Nucleus accumbens (tissue), 56 donors: Measurements from ENCODE around the gene WHRN.

Experiments used
- DNase-seq, 56 donors: peaks; one replicate each; lab custom pipeline; 2025; lab: John Stamatoyannopoulos, UW

WHRN gene

DNA sequence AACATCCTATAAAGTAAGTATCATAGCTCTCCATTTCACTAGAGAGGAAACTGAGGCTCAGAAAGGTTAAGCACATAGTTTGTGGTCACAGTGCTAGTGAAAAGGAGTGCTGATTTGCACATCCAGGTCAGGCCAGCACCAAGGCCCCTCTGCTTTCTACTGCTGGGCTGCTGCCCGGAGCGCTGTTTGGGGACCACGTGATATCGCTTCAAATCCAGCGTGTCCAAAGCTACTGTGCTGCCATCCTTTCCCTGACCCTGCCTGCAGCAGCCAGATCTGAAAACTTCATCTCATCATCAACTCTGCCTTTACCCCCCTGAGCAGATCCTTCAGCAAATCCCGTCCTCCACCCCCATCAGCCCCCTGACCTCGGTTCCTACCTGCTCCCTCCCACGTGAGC is 76.8 kb downstream of the WHRN start:
- DNase-seq = peak in 6 of 56 donors; percentile 8 to 53 (median 20)

DNA sequence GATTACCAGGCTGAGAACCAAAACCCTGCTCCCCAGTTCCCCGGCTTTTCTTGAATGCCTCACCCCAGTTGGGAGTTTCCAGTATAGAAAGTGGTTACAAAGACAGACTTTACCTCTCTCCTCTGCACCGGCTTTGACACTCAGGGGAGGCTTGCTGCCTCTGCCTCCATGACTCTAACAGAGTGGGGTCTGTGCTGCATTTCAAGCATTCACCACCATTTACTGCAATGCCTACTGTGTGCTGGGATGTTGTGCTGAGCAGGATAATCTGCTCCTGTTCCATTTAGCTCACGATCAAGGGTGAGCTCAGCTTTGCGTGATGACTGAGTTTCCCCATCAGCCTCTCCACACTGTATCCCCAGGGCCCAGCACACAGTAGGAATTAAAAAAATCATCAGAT is 77.6 kb downstream of the WHRN start:
- no peak for DNase-seq

DNA sequence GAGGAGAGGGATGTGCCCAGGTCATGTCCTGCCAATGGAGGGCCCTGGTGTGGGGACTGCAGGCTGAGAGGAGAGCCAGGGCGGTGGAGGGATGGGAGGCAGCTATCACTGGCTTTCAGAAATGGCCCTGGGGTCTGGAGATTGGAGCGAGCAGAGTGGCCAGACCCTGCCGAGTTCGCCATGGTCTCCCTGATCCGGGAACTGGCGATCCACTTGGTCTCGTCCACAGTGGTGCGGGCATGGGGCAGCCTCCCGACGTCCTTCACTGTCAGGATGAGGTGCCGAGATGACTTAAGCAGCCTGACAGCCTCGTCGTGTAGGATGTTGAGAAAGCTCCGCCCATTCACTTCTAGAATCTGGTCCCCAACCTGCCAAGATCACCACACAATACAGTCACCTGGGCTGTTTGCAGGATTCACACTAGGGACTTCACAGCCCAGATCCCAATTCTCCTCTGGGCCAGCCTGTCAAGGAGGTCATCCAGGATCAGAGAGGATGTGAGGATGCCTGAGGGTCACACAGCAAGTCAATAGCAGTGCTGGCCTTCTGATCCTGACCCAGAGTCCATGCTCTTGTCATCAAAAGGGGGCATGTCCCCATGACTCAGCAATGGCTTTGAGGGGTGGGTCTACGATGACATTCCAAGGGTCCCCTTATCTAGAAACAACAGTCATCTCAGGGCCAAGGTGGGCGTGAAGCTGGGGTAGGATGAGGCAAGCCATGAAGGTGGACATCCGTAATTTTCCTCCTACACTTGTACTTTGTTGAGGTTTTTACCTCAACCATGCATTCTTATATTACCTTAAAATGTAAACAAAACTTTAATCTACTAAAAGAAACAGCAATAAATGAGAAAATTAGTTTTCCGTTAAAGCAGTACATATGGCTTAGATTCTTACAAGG is 79.0 kb downstream of the WHRN start:
- no peak for DNase-seq

DNA sequence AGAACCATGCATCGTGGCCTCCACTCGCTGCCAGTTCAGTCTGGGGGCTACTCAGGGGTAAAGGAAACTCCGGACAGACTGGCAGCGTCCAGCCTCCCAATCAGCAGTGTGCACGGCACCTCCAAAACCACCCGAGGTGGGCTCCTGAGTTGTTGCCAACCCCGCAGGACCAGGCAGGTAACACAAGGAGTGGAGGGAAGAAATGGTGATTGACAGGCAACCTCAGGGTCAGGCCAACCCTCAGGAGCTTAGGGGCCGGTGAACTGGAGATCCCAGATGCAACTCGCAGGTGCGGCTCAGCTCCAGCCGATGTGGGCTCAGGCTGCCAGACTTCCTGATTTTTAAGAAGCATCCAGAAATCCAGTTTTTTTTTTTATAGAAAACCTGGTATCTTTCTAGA is 80.1 kb downstream of the WHRN start:
- no peak for DNase-seq

DNA sequence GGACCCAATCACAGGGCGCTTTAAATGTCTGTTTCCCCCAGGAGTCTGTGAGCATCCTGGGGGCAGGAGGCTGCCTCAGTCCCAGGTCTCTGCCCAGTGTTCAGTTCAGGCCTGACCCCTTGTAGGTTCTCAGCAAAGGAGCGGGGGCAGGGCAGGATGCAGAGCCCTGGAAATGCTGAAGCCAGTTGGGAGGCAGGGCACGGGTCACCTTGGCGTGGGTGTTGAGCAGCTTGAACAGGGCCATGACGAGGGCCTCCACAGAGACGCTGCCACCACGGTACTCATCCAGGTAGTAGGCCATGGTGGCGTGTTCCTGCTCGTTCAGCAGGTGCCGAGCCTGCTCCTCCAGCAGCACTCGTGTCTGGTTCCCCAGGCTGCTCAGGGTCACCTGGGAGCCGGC is 81.1 kb downstream of the WHRN start:
- DNase-seq = no peak

DNA sequence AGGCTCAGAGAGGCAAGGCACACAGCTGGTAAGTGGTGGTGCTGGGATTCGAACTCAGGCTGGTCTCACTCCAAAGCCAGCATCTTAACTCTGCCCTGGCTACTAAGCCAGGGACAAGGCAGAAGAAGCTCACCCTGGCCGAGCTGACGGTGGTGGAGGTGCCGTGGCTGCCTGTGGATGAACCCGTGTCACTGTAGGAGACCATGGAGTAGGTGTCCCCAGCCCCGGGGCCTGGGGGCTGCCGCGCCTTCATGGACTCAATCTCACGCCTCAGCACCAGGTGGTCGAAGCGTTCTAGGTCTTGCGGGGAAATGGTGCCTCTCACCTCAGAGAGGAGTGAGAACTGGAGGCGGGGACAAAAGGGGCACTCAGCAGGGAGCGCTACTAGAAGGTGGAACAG is 82.1 kb downstream of the WHRN start:
- no peak for DNase-seq

DNA sequence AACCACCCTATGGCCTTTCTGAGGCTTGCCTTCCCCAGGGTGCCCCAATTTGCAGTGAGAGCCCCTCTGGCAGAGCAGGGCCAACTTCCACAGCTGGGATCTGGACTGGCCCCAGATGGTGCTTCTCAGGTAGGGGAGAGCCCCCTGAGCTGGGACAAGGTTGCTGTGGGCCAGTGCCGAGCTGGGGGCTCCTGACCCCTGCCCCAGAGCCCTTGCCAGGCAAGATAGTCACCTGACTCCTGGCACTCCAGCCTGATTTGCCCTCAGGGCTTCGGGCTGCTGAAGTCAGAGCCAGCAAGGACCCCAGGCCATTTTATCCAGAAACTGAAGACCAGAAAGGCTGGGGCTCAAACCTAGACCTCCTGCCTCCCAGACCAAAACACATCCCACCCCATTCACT is 84.1 kb downstream of the WHRN start:
- DNase-seq = no peak

DNA sequence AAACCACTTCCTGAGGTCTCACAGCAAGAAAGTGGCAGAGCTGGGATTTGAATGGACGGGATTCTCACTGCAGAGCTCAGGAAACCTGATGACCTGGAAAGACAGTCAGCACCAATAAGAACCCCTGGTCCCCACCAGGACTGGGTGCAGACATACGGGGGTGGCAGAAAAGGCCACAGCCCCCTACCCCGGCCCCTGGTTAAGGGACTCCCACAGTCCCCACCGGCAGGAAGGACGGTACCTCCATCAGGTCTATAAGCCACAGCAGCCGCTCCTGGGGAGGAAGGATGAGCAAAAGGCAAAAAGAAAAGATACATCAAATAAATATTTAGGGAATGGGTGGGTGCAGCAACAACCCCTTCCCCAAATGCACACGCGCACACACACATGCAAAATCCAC is 85.5 kb downstream of the WHRN start:
- no peak for DNase-seq

DNA sequence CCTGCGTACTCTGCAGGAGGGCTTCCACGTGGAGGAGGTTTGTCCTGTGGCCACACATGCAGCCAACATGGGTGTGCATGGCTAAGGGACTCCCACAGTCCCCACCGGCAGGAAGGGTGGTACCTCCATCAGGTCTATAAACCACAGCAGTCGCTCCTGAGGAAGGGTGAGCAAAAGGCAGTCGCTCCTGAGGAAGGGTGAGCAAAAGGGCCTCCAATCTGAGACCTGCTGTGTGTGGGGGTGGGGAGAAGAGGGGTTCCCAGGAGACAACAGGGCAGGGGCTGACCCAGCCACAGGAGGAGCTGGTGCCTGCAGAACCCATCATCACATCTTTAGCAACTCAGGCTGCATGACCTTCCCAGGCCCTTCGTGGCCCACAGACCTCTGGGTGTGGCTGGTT is 87.2 kb downstream of the WHRN start:
- no peak for DNase-seq

DNA sequence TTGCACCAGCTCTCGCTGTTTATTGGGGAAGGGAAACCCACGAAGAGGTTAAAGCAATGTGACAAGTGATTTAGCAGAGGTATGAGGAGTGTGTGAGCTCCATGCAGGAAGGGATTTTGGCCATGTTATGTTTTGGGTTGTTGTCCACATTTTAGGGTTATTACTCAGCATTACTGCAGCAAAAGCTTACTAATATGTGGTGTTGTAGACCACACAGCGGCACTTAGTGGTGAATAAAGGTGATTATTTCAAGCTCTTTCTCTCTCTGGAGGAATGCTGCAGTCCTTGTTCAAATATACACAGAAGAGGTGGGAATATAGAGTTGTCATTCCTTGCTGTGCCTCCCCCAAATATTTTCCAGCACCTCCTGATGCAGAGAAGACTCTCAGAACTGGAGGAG is 87.8 kb downstream of the WHRN start:
- DNase-seq = no peak

DNA sequence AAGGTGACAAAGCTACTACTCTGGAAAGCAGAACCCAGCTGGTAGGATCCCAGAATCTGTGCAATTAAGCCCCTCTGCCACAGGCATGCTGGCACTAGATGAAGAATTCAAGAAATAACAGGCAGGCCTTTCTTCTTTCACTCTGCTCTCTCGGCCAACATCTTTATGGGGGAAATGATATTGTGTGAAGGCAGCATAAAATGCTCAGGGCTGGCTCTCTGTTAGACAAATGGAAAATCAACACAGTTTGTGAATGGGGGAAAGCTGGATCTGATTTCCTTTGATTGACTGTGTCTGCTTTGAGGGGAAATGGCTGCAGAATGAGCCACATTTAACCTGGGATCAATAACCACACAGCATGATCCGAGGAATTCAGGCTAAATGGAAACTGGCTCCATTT is 88.4 kb downstream of the WHRN start:
- no peak for DNase-seq

DNA sequence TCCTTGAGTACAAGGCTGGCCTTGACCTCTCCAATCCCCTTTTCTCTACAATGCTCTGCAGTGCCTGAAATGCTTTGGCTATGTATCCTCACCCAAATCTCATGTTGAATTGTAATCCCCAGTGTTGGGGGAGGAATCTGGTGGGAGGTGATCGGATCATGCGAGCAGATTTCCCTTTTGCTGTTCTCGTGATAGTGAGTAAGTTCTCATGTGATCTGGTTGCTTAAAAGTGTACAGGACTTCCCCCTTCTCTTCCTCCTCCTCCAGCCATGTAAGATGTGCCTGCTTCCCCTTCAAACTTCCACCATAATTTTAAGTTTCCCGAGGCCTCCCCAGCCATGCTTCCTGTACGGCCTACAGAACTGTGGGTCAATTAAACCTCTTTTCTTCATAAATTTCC is 89.0 kb downstream of the WHRN start:
- peak in 3 of 56 donors; percentile 9 to 14 (median 12) for DNase-seq

DNA sequence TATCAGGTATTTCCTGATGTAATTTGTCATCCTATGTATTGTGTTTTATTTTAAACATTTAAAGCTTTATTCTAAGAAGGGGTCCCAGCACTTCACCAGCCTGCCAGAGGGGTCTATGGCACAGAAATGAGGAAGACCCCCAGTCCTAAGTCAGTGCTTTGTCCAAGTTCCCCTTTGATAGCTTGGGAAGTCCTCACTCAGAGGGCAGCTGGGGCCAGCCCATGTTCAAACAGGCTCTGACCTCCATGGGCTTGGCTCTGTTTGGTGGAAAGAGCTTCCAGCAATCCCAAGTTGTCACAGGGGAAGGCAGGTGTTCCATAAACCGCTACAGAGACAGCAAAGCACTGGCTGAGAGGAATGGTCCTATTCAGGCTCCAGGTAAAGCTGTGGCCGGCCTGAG is 90.9 kb downstream of the WHRN start:
- no peak for DNase-seq

DNA sequence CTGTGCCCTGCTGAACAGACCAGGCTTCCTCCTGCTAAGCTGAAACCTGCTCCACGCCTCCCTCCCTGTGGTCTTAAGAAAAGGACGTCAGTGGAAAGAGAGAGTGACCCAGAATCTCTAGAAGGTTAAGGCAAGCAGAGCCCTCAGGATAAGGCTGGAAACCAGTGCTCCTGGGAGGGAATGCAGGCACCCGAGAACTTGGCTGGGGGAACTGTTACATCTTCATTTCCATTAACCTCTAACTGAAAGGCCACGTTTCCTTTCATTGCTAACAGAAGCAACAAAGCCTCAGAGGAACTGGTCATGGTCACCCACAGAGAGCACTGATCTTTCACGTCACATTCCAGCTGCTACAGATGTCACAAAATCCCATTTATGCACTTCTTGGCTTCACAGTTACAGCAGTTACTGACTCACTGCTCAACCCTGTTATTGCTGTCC is 91.4 kb downstream of the WHRN start:
- DNase-seq = no peak

DNA sequence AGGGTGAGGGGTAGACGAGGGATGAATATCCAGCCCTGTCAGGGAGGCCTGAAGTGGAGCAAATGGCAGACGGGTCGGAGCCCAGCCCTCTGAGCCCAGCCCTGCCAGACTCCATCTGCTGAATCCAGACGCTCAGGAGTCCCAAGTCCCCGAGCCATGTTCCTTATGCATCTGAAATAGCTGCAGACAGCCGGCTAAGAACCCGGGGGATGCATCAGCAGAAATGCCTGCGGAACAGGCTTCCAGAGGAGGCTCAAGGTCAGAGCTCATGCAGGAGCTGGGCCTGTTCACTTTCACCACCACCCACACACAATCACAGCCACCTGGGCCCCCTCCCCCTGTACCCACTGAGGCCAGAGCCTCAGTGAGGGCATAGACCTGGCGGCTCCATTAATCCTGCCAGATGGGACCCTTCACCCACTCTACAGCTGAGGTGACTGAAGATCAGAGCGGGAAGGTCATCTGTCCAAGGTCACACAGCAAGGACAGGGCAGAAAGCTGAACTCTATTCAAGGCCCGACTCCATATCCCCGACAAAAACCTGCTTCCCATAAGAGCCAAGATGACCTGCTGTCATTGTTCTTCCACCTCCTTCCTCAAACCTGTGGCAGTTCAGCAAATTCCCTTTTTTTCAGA is 93.1 kb downstream of the WHRN start:
- DNase-seq = no peak

DNA sequence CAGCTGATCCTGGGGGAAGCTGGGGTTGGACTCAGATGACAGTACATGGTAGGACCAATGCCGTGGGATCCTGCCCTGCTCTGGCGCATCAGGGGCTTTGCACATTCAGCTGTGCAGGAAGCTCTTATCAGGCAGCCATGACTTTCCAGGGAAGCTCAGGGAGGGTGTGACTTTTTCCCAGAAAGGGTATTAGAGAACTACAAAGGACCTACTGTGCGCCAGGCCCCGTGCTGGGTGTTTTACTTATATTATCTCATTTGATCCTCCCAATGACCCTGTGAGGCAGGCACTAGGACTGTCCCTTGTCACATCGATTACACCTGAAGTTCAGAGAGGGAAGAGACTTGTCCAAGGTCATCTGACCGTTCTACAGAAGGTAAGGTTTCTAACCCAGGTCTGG is 93.8 kb downstream of the WHRN start:
- no peak for DNase-seq

DNA sequence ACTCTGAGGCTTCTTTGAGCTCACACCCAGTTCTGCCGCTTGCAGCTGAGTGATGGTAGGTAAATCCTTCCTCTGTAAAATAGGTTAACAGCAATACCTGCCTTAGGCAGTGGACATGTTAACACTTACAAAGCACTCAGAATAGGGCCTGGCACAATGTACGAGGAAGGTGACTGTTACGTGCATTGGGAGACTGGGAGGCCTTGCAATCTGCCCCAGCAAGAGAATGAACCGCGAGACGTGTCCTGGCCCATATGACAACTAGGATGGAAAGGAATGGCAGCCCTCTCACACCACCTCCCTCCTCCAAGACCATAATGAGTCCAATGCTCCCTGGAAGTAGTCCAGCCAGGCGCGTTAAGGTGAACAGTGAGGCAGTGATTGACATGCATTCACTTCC is 94.4 kb downstream of the WHRN start:
- no peak for DNase-seq

DNA sequence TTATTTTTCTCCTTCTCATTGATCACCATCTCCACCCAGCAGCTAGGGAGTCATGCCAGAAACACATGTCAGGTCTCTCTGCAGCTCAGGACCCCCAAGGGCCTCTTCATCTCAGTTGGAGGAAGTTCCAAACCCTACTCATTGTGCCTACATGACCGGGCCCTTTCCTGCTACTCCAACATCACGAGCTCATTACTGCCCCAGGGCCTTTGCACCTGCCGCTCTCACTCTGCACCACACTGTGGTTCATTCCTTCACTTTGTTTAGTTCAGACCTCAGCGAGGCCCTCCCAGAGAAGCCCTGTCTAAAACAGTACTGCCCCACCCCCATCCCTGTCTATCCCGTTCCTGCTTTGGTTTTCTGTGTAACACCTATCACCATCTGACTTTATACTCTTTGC is 95.4 kb downstream of the WHRN start:
- DNase-seq = no peak

DNA sequence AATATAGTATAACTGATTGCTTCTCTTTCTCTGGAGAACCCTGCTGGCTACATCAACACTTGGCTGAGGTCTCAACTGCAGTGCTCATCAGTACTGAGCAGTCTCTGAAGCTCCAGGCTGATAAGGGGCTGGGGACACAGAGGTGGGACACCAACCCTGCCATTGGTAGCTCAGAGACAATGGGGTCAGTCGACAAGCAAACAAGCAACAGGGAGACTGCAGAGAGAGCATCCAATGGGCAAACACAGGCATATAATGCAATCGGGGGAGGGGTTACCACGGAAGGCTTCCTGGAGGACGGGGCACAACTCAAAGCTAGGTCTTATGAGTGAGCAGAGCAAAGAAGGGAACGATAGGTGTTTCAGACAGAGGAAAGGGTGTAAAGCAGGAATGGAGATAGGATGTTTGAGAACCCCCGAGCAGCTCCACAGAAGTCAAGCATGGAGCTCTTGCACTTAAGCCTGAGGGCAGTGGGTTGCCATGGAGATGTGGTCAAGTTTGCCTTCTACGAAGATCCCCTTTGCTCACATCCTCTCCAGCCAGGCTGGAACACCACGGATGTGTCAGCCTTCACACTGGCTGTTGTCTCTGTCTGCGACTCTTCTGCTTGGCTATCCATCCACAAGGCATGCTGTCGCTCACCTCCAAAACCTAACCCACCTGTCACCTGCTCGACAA is 96.0 kb downstream of the WHRN start:
- DNase-seq = no peak

DNA sequence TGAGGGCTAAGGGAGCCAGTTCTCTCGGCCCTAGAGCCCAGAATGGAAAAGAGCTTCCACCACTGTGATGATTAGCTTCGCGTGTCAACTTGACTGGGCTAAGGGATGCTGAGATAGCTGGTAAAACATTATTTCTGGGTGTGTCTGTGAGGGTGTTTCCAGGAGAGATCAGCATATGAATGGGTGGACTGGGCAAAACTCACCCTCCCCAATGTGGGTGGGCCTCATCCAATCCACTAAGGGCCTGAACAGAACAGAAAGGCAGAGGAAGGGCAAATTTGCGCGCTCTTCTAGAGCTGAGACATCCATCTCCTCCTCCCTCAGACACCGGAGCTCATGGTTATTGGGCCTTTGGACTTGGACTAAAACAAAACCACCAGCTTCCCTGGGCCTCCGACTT is 96.6 kb downstream of the WHRN start:
- no peak for DNase-seq

DNA sequence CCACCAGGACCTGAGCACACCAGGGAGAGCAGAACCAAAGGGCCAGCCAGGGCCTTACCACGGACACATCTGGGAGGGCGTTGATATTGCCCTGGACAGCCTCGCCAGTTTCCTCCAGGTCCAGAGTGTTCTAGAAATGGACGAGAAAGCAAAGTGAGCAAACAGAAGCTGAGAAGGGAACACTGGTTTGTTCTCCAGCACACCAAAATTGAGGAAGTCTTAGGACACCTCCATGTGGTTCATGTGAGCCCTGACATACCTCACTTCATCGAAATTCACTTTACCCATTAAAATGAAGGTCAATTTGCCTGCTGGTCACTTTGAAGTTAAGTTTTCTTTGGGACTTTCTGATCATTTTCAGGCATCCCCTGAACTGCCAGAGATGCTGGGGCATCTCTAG is 97.4 kb downstream of the WHRN start:
- no peak for DNase-seq

DNA sequence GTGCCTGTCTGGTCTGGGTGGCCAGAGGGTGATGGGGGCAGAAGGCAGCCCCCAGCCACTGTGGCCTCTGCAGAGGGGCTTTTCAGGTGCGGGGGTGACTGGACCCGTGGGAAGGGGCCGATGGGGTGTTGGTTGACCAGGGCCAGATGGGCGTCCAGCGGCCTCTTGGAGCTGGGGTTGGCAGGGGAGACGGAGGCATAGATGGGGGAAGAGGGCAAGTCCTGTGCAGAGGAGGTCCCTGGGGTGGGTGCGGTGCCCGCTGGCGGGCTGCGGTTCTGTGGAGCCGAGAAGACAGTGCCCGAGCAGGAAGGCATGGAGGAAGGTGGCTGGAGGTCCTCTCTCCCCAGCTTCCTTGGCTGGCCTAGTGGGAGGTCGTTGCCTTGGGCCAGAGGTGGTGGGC is 98.8 kb downstream of the WHRN start:
- DNase-seq = no peak
